CD8-positive, alpha-beta memory T cell (primary cell): Measurements from ENCODE around the gene STAC. TPM values are rescaled to one million over a fixed set of nuclear protein-coding genes. Genes with fewer than 3 reads are reported as not detected.

Source experiments
- CTCF ChIA-PET: fragments of 350-600 bp; sonication (Branson Sonifier 250); formaldehyde crosslinking; loops from one replicate; lab custom pipeline; 2021; ENCODE audit warnings: antibody characterized with exemption; lab: Charles Lee
- POLR2A ChIA-PET: fragments of 350-600 bp; sonication (Branson Sonifier 250); formaldehyde crosslinking; loops from one replicate; lab custom pipeline; 2021; ENCODE audit warnings: antibody characterized with exemption; lab: Charles Lee
- DNase-seq, 5 donors: peaks; one replicate each; pipeline versions ENCODE4 v3.0.0 to v3.0.0-alpha.2; 2020 to 2022; ENCODE audit warnings: mixed read lengths in 1 of 5
- H3K27ac ChIP-seq: one replicate; pipeline ENCODE4 v1.7.0; 2013; ENCODE audit warnings: low read depth, mild to moderate bottlenecking, low read length, moderate library complexity
- H3K27me3 ChIP-seq: 2 replicates; pipeline ENCODE4 v1.7.0; 2013; ENCODE audit warnings: low read length, mild to moderate bottlenecking; ENCODE audit not compliant: insufficient read depth, poor library complexity, severe bottlenecking
- H3K36me3 ChIP-seq: 2 replicates; pipeline ENCODE4 v1.7.0; 2013; ENCODE audit warnings: mild to moderate bottlenecking, low read length, moderate library complexity; ENCODE audit not compliant: insufficient read depth
- H3K4me1 ChIP-seq: 2 replicates; pipeline ENCODE4 v1.7.0; 2013; ENCODE audit warnings: mild to moderate bottlenecking, low read length, moderate library complexity; ENCODE audit not compliant: insufficient read depth
- H3K4me3 ChIP-seq: 2 replicates; pipeline ENCODE4 v1.7.0; 2013; ENCODE audit warnings: mild to moderate bottlenecking, low read length
- H3K9me3 ChIP-seq: 2 replicates; pipeline ENCODE4 v1.7.0; 2013; ENCODE audit warnings: mild to moderate bottlenecking, low read length
- H3K27ac Mint-ChIP-seq, 8 donors: one replicate each; pipeline ENCODE4 v1.8.0; 2020 to 2021; ENCODE audit warnings: mixed read lengths in 8 of 8, mild to moderate bottlenecking in 6 of 8, inconsistent platforms in 3 of 8, moderate library complexity in 3 of 8
- H3K27me3 Mint-ChIP-seq, 2 donors: one replicate each; pipeline ENCODE4 v1.8.0; 2020 to 2021; ENCODE audit warnings: mixed read lengths in 2 of 2, mild to moderate bottlenecking in 1 of 2, moderate library complexity in 1 of 2
- H3K36me3 Mint-ChIP-seq, 3 donors: one replicate each; pipeline ENCODE4 v1.8.0; 2020 to 2021; ENCODE audit warnings: mixed read lengths in 3 of 3, inconsistent platforms in 1 of 3, mild to moderate bottlenecking in 1 of 3
- H3K4me1 Mint-ChIP-seq, 3 donors: one replicate each; pipeline ENCODE4 v1.8.0; 2020 to 2021; ENCODE audit warnings: mixed read lengths in 3 of 3, inconsistent platforms in 1 of 3, mild to moderate bottlenecking in 1 of 3
- H3K4me3 Mint-ChIP-seq, 7 donors: one replicate each; pipeline ENCODE4 v1.8.0; 2020 to 2021; ENCODE audit warnings: mixed read lengths in 7 of 7, mild to moderate bottlenecking in 6 of 7, moderate library complexity in 4 of 7, inconsistent platforms in 2 of 7
- H3K9me3 Mint-ChIP-seq, 5 donors: one replicate each; pipeline ENCODE4 v1.8.0; 2020 to 2022; ENCODE audit warnings: mixed read lengths in 5 of 5, mild to moderate bottlenecking in 3 of 5, moderate library complexity in 2 of 5, inconsistent platforms in 1 of 5
- polyA plus RNA-seq: library from polyadenylated mRNA; unstranded; fragments of 300-500 nt; fragmentation: Illumina TruSeq; gene quantifications from one replicate; pipeline ENCODE4 v1.2.3, GENCODE V29; 2021
- total RNA-seq, 2 experiments: library from RNA; stranded (reverse); gene quantifications; one replicate each; pipeline ENCODE4 v1.2.3, GENCODE V29; 2021

Gene STAC
- total and polyA plus RNA-seq, 3 experiments from 2014 or later: not detected

GRCh38 chr3:36543276-36543997 is 163.1 kb downstream of the STAC start:
- no peaks in the 10 kb centered on the region for H3K27me3 ChIP-seq
- H3K27ac ChIP-seq: no peak overlapping the region
- H3K27me3 Mint-ChIP-seq: peaks cover 0 to 6% of the 10 kb centered on the region in 2 donors
- no peak overlapping the region for H3K27ac Mint-ChIP-seq
- no peaks in the 10 kb centered on the region for H3K36me3 Mint-ChIP-seq
- no peaks in the 10 kb centered on the region for H3K9me3 ChIP-seq
- H3K4me3 ChIP-seq: no peak overlapping the region
- DNase-seq: no peak
- H3K4me1 ChIP-seq: no peaks in the 10 kb centered on the region
- no peaks in the 10 kb centered on the region for H3K9me3 Mint-ChIP-seq
- POLR2A ChIA-PET: no interaction called here
- CTCF ChIA-PET: no interaction called here
- no peaks in the 10 kb centered on the region for H3K4me1 Mint-ChIP-seq
- no peak overlapping the region for H3K4me3 Mint-ChIP-seq
- H3K36me3 ChIP-seq: no peaks in the 10 kb centered on the region

GRCh38 chr3:36546226-36546625 is 165.9 kb downstream of the STAC start:
- Mint-ChIP-seq H3K36me3 (no peaks in the 10 kb centered on the region), H3K27me3 (peaks cover 0 to 11% of the 10 kb centered on the region in 2 donors), H3K4me1 (no peaks in the 10 kb centered on the region), H3K9me3 (peaks cover 0 to 3% (median 0%) of the 10 kb centered on the region in 5 donors), H3K4me3 (no peak overlapping the region), H3K27ac (no peak overlapping the region)
- DNase-seq: no peak
- Histone ChIP-seq H3K36me3 (no peaks in the 10 kb centered on the region), H3K4me3 (no peak overlapping the region), H3K27ac (no peak overlapping the region), H3K4me1 (no peaks in the 10 kb centered on the region), H3K27me3 (no peaks in the 10 kb centered on the region), H3K9me3 (no peaks in the 10 kb centered on the region)
- ChIA-PET POLR2A (no interaction called here), CTCF (no interaction called here)

GRCh38 chr3:36548712-36549111 is 168.4 kb downstream of the STAC start:
- no peak for DNase-seq
- POLR2A ChIA-PET: no interaction called here
- Histone ChIP-seq H3K9me3 (no peaks in the 10 kb centered on the region), H3K36me3 (no peaks in the 10 kb centered on the region), H3K4me3 (no peak overlapping the region), H3K4me1 (no peaks in the 10 kb centered on the region), H3K27ac (no peak overlapping the region), H3K27me3 (no peaks in the 10 kb centered on the region)
- Mint-ChIP-seq H3K27me3 (peaks cover 0 to 11% of the 10 kb centered on the region in 2 donors), H3K27ac (no peak overlapping the region), H3K36me3 (no peaks in the 10 kb centered on the region), H3K4me3 (no peak overlapping the region), H3K9me3 (peaks cover 0 to 3% (median 0%) of the 10 kb centered on the region in 5 donors), H3K4me1 (no peaks in the 10 kb centered on the region)
- CTCF ChIA-PET: no interaction called here

- Mint-ChIP-seq H3K27me3 (peaks cover 3 to 4% of the 10 kb centered on the region in 2 donors), H3K4me1 (no peaks in the 10 kb centered on the region), H3K4me3 (no peak overlapping the region), H3K9me3 (no peaks in the 10 kb centered on the region), H3K27ac (no peak overlapping the region), H3K36me3 (no peaks in the 10 kb centered on the region)
- no peak for DNase-seq
- Histone ChIP-seq H3K36me3 (no peaks in the 10 kb centered on the region), H3K4me1 (no peaks in the 10 kb centered on the region), H3K4me3 (no peak overlapping the region), H3K9me3 (no peaks in the 10 kb centered on the region), H3K27ac (no peak overlapping the region), H3K27me3 (no peaks in the 10 kb centered on the region)
- ChIA-PET POLR2A (no interaction called here), CTCF (no interaction called here)
These were observed 176.9 kb downstream of the STAC start for GRCh38 chr3:36557021-36557707.

GRCh38 chr3:36557708-36558421 is 177.6 kb downstream of the STAC start:
- Mint-ChIP-seq H3K4me1 (no peaks in the 10 kb centered on the region), H3K4me3 (no peak overlapping the region), H3K27me3 (peaks cover 3 to 4% of the 10 kb centered on the region in 2 donors), H3K9me3 (no peaks in the 10 kb centered on the region), H3K36me3 (no peaks in the 10 kb centered on the region), H3K27ac (no peak overlapping the region)
- Histone ChIP-seq H3K36me3 (no peaks in the 10 kb centered on the region), H3K9me3 (no peaks in the 10 kb centered on the region), H3K27me3 (no peaks in the 10 kb centered on the region), H3K27ac (no peak overlapping the region), H3K4me3 (no peak overlapping the region), H3K4me1 (no peaks in the 10 kb centered on the region)
- ChIA-PET CTCF (no interaction called here), POLR2A (no interaction called here)
- no peak for DNase-seq

GRCh38 chr3:36558961-36559360 is 178.7 kb downstream of the STAC start:
- Mint-ChIP-seq H3K27ac (no peak overlapping the region), H3K9me3 (no peaks in the 10 kb centered on the region), H3K4me1 (no peaks in the 10 kb centered on the region), H3K4me3 (no peak overlapping the region), H3K27me3 (peaks cover 3 to 4% of the 10 kb centered on the region in 2 donors), H3K36me3 (no peaks in the 10 kb centered on the region)
- no peak overlapping the region for H3K27ac ChIP-seq
- CTCF ChIA-PET: interaction anchor here (0.7 kb wide), 1 partner anchor 261 kb away, joined by 3 read pairs; no protein-coding TSS in a partner anchor
- no peak for DNase-seq
- H3K4me3 ChIP-seq: no peak overlapping the region
- H3K27me3 ChIP-seq: no peaks in the 10 kb centered on the region
- POLR2A ChIA-PET: no interaction called here
- no peaks in the 10 kb centered on the region for H3K36me3 ChIP-seq
- H3K4me1 ChIP-seq: no peaks in the 10 kb centered on the region
- no peaks in the 10 kb centered on the region for H3K9me3 ChIP-seq

- H3K9me3 ChIP-seq: no peaks in the 10 kb centered on the region
- ChIA-PET CTCF (no interaction called here), POLR2A (no interaction called here)
- DNase-seq: no peak
- no peak overlapping the region for H3K4me3 ChIP-seq
- no peaks in the 10 kb centered on the region for H3K9me3 Mint-ChIP-seq
- H3K36me3 Mint-ChIP-seq: no peaks in the 10 kb centered on the region
- no peaks in the 10 kb centered on the region for H3K27me3 ChIP-seq
- H3K4me3 Mint-ChIP-seq: no peak overlapping the region
- no peaks in the 10 kb centered on the region for H3K36me3 ChIP-seq
- peaks cover 3 to 4% of the 10 kb centered on the region in 2 donors for H3K27me3 Mint-ChIP-seq
- H3K4me1 Mint-ChIP-seq: no peaks in the 10 kb centered on the region
- no peaks in the 10 kb centered on the region for H3K4me1 ChIP-seq
- no peak overlapping the region for H3K27ac Mint-ChIP-seq
- H3K27ac ChIP-seq: no peak overlapping the region
These were observed 180.4 kb downstream of the STAC start for GRCh38 chr3:36560685-36561084.

GRCh38 chr3:36561601-36562000 is 181.3 kb downstream of the STAC start:
- no peaks in the 10 kb centered on the region for H3K36me3 ChIP-seq
- H3K36me3 Mint-ChIP-seq: no peaks in the 10 kb centered on the region
- H3K27me3 ChIP-seq: no peaks in the 10 kb centered on the region
- H3K27ac ChIP-seq: no peak overlapping the region
- no peaks in the 10 kb centered on the region for H3K4me1 ChIP-seq
- peaks cover 3 to 4% of the 10 kb centered on the region in 2 donors for H3K27me3 Mint-ChIP-seq
- no peak overlapping the region for H3K27ac Mint-ChIP-seq
- ChIA-PET POLR2A (no interaction called here), CTCF (no interaction called here)
- no peaks in the 10 kb centered on the region for H3K4me1 Mint-ChIP-seq
- no peak overlapping the region for H3K4me3 Mint-ChIP-seq
- no peak for DNase-seq
- H3K9me3 Mint-ChIP-seq: peaks cover 0 to under 1% (median 0%) of the 10 kb centered on the region in 5 donors
- H3K9me3 ChIP-seq: no peaks in the 10 kb centered on the region
- no peak overlapping the region for H3K4me3 ChIP-seq
